SK-N-SH treated with all-trans-retinoic acid at 6 μM for 48 hours (cell line): Measurements from ENCODE around the gene CCT7.

Experiments used
- ARNTL ChIP-seq: fragments of 450-650 bp; formaldehyde crosslinking; IDR thresholded peaks from 2 replicates; pipeline ENCODE4 v1.5.0; 2020; ENCODE audit warnings: low read depth, mild to moderate bottlenecking, moderate library complexity, borderline replicate concordance
- BACH2 ChIP-seq: fragments of 250-450 bp; sonication (Bioruptor Pico); IDR thresholded peaks from 2 replicates; pipeline ENCODE4 v1.9.0; 2021; ENCODE audit warnings: mild to moderate bottlenecking, borderline replicate concordance
- ESRRG ChIP-seq: fragments of 250-450 bp; sonication (Bioruptor Pico); IDR thresholded peaks from 2 replicates; pipeline ENCODE4 v1.6.1; 2021; ENCODE audit warnings: mild to moderate bottlenecking
- OSR1 ChIP-seq: fragments of 250-450 bp; sonication (Bioruptor Pico); IDR thresholded peaks from 2 replicates; pipeline ENCODE4 v1.8.0; 2022; ENCODE audit warnings: moderate library complexity, mild to moderate bottlenecking, inconsistent platforms
- RARB ChIP-seq: fragments of 250-450 bp; sonication (Bioruptor Pico); IDR thresholded peaks from 2 replicates; pipeline ENCODE4 v1.8.0; 2021; ENCODE audit warnings: mild to moderate bottlenecking, moderate library complexity
- SNAI2 ChIP-seq: fragments of 250-450 bp; sonication (Bioruptor Pico); IDR thresholded peaks from 2 replicates; pipeline ENCODE4 v1.5.0; 2020; ENCODE audit warnings: mild to moderate bottlenecking, moderate library complexity
- ZFP30 ChIP-seq: fragments of 450-650 bp; formaldehyde crosslinking; IDR thresholded peaks from 2 replicates; pipeline ENCODE4 v1.5.0; 2022; ENCODE audit warnings: mild to moderate bottlenecking, moderate library complexity
- ZNF565 ChIP-seq: fragments of 450-650 bp; formaldehyde crosslinking; conservative IDR thresholded peaks from 2 replicates; pipeline ENCODE4 v1.5.0; 2020; ENCODE audit warnings: low read depth, mild to moderate bottlenecking, moderate library complexity
- ZNF8 ChIP-seq: fragments of 450-650 bp; formaldehyde crosslinking; IDR thresholded peaks from 2 replicates; pipeline ENCODE4 v1.5.0; 2020; ENCODE audit warnings: mild to moderate bottlenecking, moderate library complexity
- TF ChIP-seq, protein P1 (sequence below): fragments of 250-450 bp; sonication (Bioruptor Pico); IDR thresholded peaks from 2 replicates; pipeline ENCODE4 v1.5.0; 2020; ENCODE audit warnings: mild to moderate bottlenecking, moderate library complexity
- TF ChIP-seq, protein P2 (sequence below): fragments of 250-450 bp; sonication (Bioruptor Pico); IDR thresholded peaks from 2 replicates; pipeline ENCODE4 v1.8.0; 2020; ENCODE audit warnings: mild to moderate bottlenecking, moderate library complexity, borderline replicate concordance
- TF ChIP-seq, protein P3 (sequence below): fragments of 250-450 bp; sonication (Bioruptor Pico); IDR thresholded peaks from 2 replicates; pipeline ENCODE4 v1.8.0; 2021; ENCODE audit warnings: low read depth, mild to moderate bottlenecking, moderate library complexity, borderline replicate concordance

- TF ChIP-seq, protein P1, sequence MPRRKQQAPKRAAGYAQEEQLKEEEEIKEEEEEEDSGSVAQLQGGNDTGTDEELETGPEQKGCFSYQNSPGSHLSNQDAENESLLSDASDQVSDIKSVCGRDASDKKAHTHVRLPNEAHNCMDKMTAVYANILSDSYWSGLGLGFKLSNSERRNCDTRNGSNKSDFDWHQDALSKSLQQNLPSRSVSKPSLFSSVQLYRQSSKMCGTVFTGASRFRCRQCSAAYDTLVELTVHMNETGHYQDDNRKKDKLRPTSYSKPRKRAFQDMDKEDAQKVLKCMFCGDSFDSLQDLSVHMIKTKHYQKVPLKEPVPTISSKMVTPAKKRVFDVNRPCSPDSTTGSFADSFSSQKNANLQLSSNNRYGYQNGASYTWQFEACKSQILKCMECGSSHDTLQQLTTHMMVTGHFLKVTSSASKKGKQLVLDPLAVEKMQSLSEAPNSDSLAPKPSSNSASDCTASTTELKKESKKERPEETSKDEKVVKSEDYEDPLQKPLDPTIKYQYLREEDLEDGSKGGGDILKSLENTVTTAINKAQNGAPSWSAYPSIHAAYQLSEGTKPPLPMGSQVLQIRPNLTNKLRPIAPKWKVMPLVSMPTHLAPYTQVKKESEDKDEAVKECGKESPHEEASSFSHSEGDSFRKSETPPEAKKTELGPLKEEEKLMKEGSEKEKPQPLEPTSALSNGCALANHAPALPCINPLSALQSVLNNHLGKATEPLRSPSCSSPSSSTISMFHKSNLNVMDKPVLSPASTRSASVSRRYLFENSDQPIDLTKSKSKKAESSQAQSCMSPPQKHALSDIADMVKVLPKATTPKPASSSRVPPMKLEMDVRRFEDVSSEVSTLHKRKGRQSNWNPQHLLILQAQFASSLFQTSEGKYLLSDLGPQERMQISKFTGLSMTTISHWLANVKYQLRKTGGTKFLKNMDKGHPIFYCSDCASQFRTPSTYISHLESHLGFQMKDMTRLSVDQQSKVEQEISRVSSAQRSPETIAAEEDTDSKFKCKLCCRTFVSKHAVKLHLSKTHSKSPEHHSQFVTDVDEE, result no peak
- TF ChIP-seq RARB (CRISPR knock-in tag), result no peak
- no peak for TF ChIP-seq ZFP30 (CRISPR knock-in tag)
- no peak for TF ChIP-seq SNAI2 (CRISPR knock-in tag)
- TF ChIP-seq, protein P2, sequence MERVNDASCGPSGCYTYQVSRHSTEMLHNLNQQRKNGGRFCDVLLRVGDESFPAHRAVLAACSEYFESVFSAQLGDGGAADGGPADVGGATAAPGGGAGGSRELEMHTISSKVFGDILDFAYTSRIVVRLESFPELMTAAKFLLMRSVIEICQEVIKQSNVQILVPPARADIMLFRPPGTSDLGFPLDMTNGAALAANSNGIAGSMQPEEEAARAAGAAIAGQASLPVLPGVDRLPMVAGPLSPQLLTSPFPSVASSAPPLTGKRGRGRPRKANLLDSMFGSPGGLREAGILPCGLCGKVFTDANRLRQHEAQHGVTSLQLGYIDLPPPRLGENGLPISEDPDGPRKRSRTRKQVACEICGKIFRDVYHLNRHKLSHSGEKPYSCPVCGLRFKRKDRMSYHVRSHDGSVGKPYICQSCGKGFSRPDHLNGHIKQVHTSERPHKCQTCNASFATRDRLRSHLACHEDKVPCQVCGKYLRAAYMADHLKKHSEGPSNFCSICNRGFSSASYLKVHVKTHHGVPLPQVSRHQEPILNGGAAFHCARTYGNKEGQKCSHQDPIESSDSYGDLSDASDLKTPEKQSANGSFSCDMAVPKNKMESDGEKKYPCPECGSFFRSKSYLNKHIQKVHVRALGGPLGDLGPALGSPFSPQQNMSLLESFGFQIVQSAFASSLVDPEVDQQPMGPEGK (CRISPR knock-in tag), result no peak
- TF ChIP-seq ESRRG (CRISPR knock-in tag), result no peak
- TF ChIP-seq ARNTL (CRISPR knock-in tag), result no peak
- TF ChIP-seq OSR1, result no peak
- TF ChIP-seq BACH2, result no peak
- TF ChIP-seq ZNF8, result no peak
- TF ChIP-seq, protein P3, sequence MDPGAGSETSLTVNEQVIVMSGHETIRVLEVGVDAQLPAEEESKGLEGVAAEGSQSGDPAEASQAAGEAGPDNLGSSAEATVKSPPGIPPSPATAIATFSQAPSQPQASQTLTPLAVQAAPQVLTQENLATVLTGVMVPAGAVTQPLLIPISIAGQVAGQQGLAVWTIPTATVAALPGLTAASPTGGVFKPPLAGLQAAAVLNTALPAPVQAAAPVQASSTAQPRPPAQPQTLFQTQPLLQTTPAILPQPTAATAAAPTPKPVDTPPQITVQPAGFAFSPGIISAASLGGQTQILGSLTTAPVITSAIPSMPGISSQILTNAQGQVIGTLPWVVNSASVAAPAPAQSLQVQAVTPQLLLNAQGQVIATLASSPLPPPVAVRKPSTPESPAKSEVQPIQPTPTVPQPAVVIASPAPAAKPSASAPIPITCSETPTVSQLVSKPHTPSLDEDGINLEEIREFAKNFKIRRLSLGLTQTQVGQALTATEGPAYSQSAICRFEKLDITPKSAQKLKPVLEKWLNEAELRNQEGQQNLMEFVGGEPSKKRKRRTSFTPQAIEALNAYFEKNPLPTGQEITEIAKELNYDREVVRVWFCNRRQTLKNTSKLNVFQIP (CRISPR knock-in tag), result no peak
- no peak for TF ChIP-seq ZNF565 (CRISPR knock-in tag)
Observed at GRCh38 chr2:73197579-73197978, 36.5 kb upstream of the CCT7 start.
